ENCODE measurements around the gene ZNF780A. TPM values are rescaled to one million over a fixed set of nuclear protein-coding genes. Genes with fewer than 3 reads are reported as not detected.
"Not testable (repeated sequence)": the region's sequence is repeated elsewhere in the genome, so short reads cannot be mapped to it uniquely, and the experiment has no call there.

The ZNF780A gene
- total RNA-seq, 1 donor from 2014 or later = 19.4 TPM

GRCh38 chr19:40133491-40133890 is 42.7 kb upstream of the ZNF780A start:
- DNase-seq (ENCODE audit: low spot score) = no peak
- H3K27ac Mint-ChIP-seq (ENCODE audit: unreplicated experiment) = no peak overlapping the region
- H3K4me3 Mint-ChIP-seq (ENCODE audit: unreplicated experiment) = no peak overlapping the region
- H3K36me3 Mint-ChIP-seq (ENCODE audit: low read depth, unreplicated experiment) = no peaks in the 10 kb centered on the region
- no peaks in the 10 kb centered on the region for H3K27me3 Mint-ChIP-seq (ENCODE audit: unreplicated experiment)
- no peak for TF ChIP-seq CTCF (IDR thresholded peaks at IDR 0.05; ENCODE audit: unreplicated experiment)
- no peaks in the 10 kb centered on the region for H3K4me1 Mint-ChIP-seq (ENCODE audit: unreplicated experiment)
- H3K9me3 Mint-ChIP-seq (ENCODE audit: unreplicated experiment) = no peaks in the 10 kb centered on the region

GRCh38 chr19:40130013-40130412 is 39.3 kb upstream of the ZNF780A start:
- Mint-ChIP-seq H3K27ac (ENCODE audit: unreplicated experiment) (no peak overlapping the region), H3K4me1 (ENCODE audit: unreplicated experiment) (no peaks in the 10 kb centered on the region), H3K9me3 (ENCODE audit: unreplicated experiment) (no peaks in the 10 kb centered on the region), H3K27me3 (ENCODE audit: unreplicated experiment) (no peaks in the 10 kb centered on the region), H3K4me3 (ENCODE audit: unreplicated experiment) (no peak overlapping the region), H3K36me3 (ENCODE audit: low read depth, unreplicated experiment) (no peaks in the 10 kb centered on the region)
- no peak for TF ChIP-seq CTCF (IDR thresholded peaks at IDR 0.05; ENCODE audit: unreplicated experiment)
- no peak for DNase-seq (ENCODE audit: low spot score)

- H3K4me1 Mint-ChIP-seq (ENCODE audit: unreplicated experiment) = no peaks in the 10 kb centered on the region
- no peaks in the 10 kb centered on the region for H3K36me3 Mint-ChIP-seq (ENCODE audit: low read depth, unreplicated experiment)
- no peaks in the 10 kb centered on the region for H3K27me3 Mint-ChIP-seq (ENCODE audit: unreplicated experiment)
- no peak for TF ChIP-seq CTCF (IDR thresholded peaks at IDR 0.05; ENCODE audit: unreplicated experiment)
- H3K4me3 Mint-ChIP-seq (ENCODE audit: unreplicated experiment) = no peak overlapping the region
- no peaks in the 10 kb centered on the region for H3K9me3 Mint-ChIP-seq (ENCODE audit: unreplicated experiment)
- no peak overlapping the region for H3K27ac Mint-ChIP-seq (ENCODE audit: unreplicated experiment)
- no peak for DNase-seq (ENCODE audit: low spot score)
These were observed 38.7 kb upstream of the ZNF780A start for GRCh38 chr19:40129425-40129824.

- no peak overlapping the region for H3K4me3 Mint-ChIP-seq (ENCODE audit: unreplicated experiment)
- no peak for DNase-seq (ENCODE audit: low spot score)
- no peaks in the 10 kb centered on the region for H3K27me3 Mint-ChIP-seq (ENCODE audit: unreplicated experiment)
- H3K36me3 Mint-ChIP-seq (ENCODE audit: low read depth, unreplicated experiment) = no peaks in the 10 kb centered on the region
- no peak overlapping the region for H3K27ac Mint-ChIP-seq (ENCODE audit: unreplicated experiment)
- no peak for TF ChIP-seq CTCF (IDR thresholded peaks at IDR 0.05; ENCODE audit: unreplicated experiment)
- H3K9me3 Mint-ChIP-seq (ENCODE audit: unreplicated experiment) = no peaks in the 10 kb centered on the region
- no peaks in the 10 kb centered on the region for H3K4me1 Mint-ChIP-seq (ENCODE audit: unreplicated experiment)
These were observed 38.2 kb upstream of the ZNF780A start for GRCh38 chr19:40128991-40129390.

GRCh38 chr19:40119380-40119779 is 28.6 kb upstream of the ZNF780A start:
- Mint-ChIP-seq H3K4me1 (ENCODE audit: unreplicated experiment) (no peaks in the 10 kb centered on the region), H3K36me3 (ENCODE audit: low read depth, unreplicated experiment) (peaks cover 4% of the 10 kb centered on the region), H3K27ac (ENCODE audit: unreplicated experiment) (no peak overlapping the region), H3K9me3 (ENCODE audit: unreplicated experiment) (peaks cover 5% of the 10 kb centered on the region), H3K4me3 (ENCODE audit: unreplicated experiment) (no peak overlapping the region), H3K27me3 (ENCODE audit: unreplicated experiment) (peaks cover 2% of the 10 kb centered on the region)
- TF ChIP-seq CTCF (IDR thresholded peaks at IDR 0.05; ENCODE audit: unreplicated experiment) = no peak
- no peak for DNase-seq (ENCODE audit: low spot score)

GRCh38 chr19:40118638-40119037 is 27.9 kb upstream of the ZNF780A start:
- not testable (repeated sequence) for H3K9me3 Mint-ChIP-seq (ENCODE audit: unreplicated experiment); H3K27me3 Mint-ChIP-seq (ENCODE audit: unreplicated experiment); H3K27ac Mint-ChIP-seq (ENCODE audit: unreplicated experiment); H3K4me1 Mint-ChIP-seq (ENCODE audit: unreplicated experiment); H3K4me3 Mint-ChIP-seq (ENCODE audit: unreplicated experiment); H3K36me3 Mint-ChIP-seq (ENCODE audit: low read depth, unreplicated experiment); DNase-seq (ENCODE audit: low spot score)
